Mucosa of descending colon (tissue), 3 donors: ENCODE data around the gene CCDC57. TPM values are rescaled to one million over a fixed set of nuclear protein-coding genes. Genes with fewer than 3 reads are reported as not detected.
A peak's percentile ranks its signal among the peaks of the same experiment; 100 is the strongest.

ENCODE experiments used
- ATAC-seq: fragments of 200-7000 bp; cut with Tn5 transposase; one replicate; pipeline ENCODE4 v1.9.1; 2020; ENCODE audit warnings: mild to moderate bottlenecking, moderate library complexity
- DNase-seq, 3 donors: peaks; one replicate each; pipeline ENCODE4 v3.0.0-alpha.2; 2020
- H3K36me3 ChIP-seq: fragments of 200-600 bp; one replicate; pipeline ENCODE4 v1.8.0; 2021; ENCODE audit warnings: low read depth, mild to moderate bottlenecking
- H3K4me1 ChIP-seq: fragments of 200-600 bp; one replicate; pipeline ENCODE4 v1.8.0; 2021; ENCODE audit warnings: low read depth, mild to moderate bottlenecking
- H3K4me3 ChIP-seq: fragments of 200-600 bp; one replicate; pipeline ENCODE4 v1.8.0; 2021; ENCODE audit warnings: mild to moderate bottlenecking
- H3K9me3 ChIP-seq: fragments of 200-600 bp; one replicate; pipeline ENCODE4 v1.8.0; 2021; ENCODE audit warnings: mild to moderate bottlenecking
- intact Hi-C, 2 donors: fragments of 100-400 bp; cut with DNase I in 1 of 2; cut with micrococcal nuclease in 1 of 2; formaldehyde crosslinking; loops; one replicate each; pipeline versions ENCODE4 v1.11.0 to v1.11.1; 2022; cut with DNase I, micrococcal nuclease
- total RNA-seq, 3 donors: library from RNA; stranded (reverse); fragmentation: NEBNext Ultra II Directional in 2 of 3; extraction: Animal tissue kit (Norgen Biotek cat#: 25700) in 2 of 3; gene quantifications; one replicate each; pipeline versions ENCODE4 v1.2.1 to v1.2.4, GENCODE V29; 2021 to 2023
- TF ChIP-seq, protein P1 (sequence below): fragments of 200-600 bp; IDR thresholded peaks from one replicate; pipeline ENCODE4 v1.8.0; 2022; ENCODE audit warnings: antibody characterized with exemption, mild to moderate bottlenecking
- donor health status: DM: no; HTN: no; CAD: no; lungs with moderate emphysema.
- donor health status: DM: no; HTN: no; CAD: no.
- donor health status: DM: no; HTN: yes; CAD: no.

The CCDC57 gene
- total RNA-seq, 3 donors from 2014 or later: 41.3 to 46.3 (median 45.4) TPM

- DNase-seq: peak in 2 of 3 donors; percentile 34 to 77
- peak; percentile 85 for ATAC-seq
- TF ChIP-seq, protein P1, sequence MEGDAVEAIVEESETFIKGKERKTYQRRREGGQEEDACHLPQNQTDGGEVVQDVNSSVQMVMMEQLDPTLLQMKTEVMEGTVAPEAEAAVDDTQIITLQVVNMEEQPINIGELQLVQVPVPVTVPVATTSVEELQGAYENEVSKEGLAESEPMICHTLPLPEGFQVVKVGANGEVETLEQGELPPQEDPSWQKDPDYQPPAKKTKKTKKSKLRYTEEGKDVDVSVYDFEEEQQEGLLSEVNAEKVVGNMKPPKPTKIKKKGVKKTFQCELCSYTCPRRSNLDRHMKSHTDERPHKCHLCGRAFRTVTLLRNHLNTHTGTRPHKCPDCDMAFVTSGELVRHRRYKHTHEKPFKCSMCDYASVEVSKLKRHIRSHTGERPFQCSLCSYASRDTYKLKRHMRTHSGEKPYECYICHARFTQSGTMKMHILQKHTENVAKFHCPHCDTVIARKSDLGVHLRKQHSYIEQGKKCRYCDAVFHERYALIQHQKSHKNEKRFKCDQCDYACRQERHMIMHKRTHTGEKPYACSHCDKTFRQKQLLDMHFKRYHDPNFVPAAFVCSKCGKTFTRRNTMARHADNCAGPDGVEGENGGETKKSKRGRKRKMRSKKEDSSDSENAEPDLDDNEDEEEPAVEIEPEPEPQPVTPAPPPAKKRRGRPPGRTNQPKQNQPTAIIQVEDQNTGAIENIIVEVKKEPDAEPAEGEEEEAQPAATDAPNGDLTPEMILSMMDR: no peak
- intact Hi-C loops: no loop called here
- Histone ChIP-seq H3K4me3 (no peak overlapping the region), H3K36me3 (no peaks in the 10 kb centered on the region), H3K9me3 (no peaks in the 10 kb centered on the region), H3K4me1 (no peaks in the 10 kb centered on the region)
Observed at GRCh38 chr17:82126556-82127314, 85.9 kb downstream of the CCDC57 start.

GRCh38 chr17:82124101-82124500 lies 88.5 kb downstream of the CCDC57 start:
- TF ChIP-seq, protein P1: no peak
- no peaks in the 10 kb centered on the region for H3K4me1 ChIP-seq
- H3K9me3 ChIP-seq: no peaks in the 10 kb centered on the region
- H3K36me3 ChIP-seq: no peaks in the 10 kb centered on the region
- intact Hi-C loops: no loop called here
- DNase-seq (no peak), ATAC-seq (no peak)
- no peak overlapping the region for H3K4me3 ChIP-seq

DNA sequence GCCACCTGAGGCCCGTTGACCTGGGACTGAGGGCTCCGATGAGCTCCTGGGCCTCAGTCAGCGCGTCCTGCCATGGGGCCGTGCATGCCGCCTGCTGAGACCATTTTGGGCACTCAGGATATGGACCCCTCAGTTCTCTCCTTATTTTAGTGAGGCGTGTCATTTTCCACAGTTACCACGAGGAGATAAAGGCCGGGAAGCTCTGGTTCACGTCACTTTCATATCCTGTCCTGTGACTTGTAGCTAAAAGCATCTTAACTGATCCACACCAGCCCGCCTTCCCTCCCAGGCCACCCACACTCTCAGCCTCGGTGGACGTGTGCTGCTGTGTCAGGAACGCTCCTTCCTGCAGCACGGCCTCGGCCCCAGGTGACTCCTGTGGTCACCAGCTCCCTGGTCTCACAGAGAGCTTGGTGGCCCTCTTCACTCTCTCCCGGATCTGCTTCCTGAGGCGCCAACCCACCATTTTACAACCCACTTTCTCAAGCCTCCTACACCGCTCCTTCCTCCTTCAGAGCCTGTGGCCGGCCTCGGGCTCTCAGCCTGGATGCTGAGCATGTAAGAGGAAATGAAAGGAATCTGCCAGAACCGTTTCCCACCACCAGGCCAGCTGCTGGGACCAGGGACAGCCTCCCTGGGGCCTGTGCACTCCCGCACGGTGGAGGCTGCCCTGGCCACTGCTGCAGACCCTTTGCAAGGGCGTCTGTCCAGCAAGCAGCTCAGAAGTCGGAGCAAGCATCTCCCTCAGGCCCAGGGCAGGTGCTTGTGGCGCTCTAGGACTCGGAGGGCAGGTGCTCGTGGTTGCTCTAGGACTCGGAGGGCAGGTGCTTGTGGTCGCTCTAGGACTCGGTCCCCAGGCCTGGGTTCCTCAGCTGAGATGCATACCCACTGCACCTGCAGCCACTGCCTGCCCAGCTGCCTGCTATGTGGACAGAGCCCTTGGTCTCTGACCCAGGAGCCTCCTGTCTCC lies 90.7 kb downstream of the CCDC57 start:
- DNase-seq: no peak
- TF ChIP-seq, protein P1: no peak

GRCh38 chr17:82121246-82121645 lies 91.4 kb downstream of the CCDC57 start:
- no peaks in the 10 kb centered on the region for H3K4me1 ChIP-seq
- H3K36me3 ChIP-seq: no peaks in the 10 kb centered on the region
- no peak for ATAC-seq
- no peak for DNase-seq
- no peak overlapping the region for H3K4me3 ChIP-seq
- TF ChIP-seq, protein P1: no peak
- intact Hi-C loops: no loop called here
- no peaks in the 10 kb centered on the region for H3K9me3 ChIP-seq

More for the DNA sequence above, 90.7 kb downstream of the CCDC57 start:
- no peaks in the 10 kb centered on the region for H3K9me3 ChIP-seq
- H3K4me1 ChIP-seq: no peaks in the 10 kb centered on the region
- intact Hi-C loops: no loop called here
- no peaks in the 10 kb centered on the region for H3K36me3 ChIP-seq
- H3K4me3 ChIP-seq: no peak overlapping the region
- ATAC-seq: no peak

DNA sequence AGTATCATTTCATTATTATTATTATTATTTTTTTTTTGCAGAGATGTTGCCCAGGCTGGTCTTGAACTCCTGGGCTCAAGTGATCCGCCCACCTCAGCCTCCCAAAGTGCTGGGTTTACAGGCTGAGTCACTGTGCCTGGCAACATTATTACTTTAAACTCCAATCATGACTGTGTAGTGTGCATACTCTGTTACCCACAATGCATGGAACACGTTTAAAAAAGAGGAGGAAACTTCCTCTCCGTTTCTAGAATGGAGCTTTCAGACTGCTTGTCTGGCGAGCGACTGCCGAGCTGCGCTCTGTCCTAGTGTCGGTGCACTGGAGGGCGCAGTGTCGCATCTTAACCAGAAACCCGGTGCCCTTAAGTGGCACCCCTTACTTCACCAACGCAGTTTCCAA lies 92.5 kb downstream of the CCDC57 start:
- Histone ChIP-seq H3K4me1 (no peaks in the 10 kb centered on the region), H3K36me3 (no peaks in the 10 kb centered on the region), H3K9me3 (no peaks in the 10 kb centered on the region), H3K4me3 (no peak overlapping the region)
- intact Hi-C loops: no loop called here
- no peak for ATAC-seq
- TF ChIP-seq, protein P1: no peak
- no peak for DNase-seq
